HUDEP-2 (cell line): ENCODE measurements around the gene ADIPOR2.

Experiments
- DNase-seq, 76 experiments: peaks; one replicate each; lab custom pipeline; 2025; ENCODE audit not compliant: unreplicated experiment in 76 of 76; lab: John Stamatoyannopoulos, UW

ADIPOR2 gene

DNA sequence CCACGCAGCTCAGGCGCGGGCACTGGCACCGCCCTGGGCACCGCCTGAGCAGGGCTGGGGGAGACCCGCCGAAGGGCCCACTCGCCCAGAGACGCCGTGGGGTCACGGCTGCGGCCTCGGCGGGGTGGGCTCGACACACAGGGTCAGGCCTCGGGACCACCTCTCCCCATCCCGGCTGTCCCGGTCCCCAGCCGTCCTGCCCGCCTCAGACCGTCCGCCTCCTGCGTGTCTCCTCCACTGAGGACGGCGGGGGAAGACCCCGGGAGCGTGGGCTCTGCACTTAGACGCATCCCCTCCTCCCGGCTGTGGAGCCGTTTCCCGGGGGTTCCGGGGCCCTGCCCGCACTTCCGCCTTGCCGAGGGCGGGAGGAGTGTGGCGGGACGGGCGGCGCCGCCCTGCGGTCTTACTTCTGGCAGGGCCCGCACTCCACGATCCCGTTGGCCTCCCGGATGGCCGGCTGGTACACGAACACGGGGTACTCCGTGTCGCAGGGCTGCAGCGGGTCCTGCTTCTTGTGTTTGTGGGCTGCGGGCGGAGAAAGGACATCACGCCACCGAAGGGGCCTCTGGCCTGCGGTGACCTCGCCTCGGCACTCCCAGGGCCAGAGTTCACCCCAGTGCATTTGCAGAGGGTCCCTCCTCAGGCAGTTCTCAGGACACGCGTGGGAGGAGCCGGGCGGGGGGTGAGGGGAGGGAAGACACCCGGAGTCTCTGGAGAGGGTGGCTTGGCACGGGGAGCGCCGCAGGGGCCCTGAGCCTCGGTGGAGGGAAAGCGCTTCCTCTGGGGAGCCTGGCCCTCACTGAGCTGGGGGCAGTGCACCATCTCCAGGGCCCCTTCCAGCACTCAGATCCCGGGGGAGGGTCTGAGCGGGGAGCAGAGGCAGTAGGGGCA is 106.4 kb downstream of the ADIPOR2 start:
- DNase-seq: peak in 57 of 76 experiments; percentile 17 to 70 (median 53)

- DNase-seq: no peak
These were observed 107.2 kb downstream of the ADIPOR2 start for GRCh38 chr12:1797991-1798640.

GRCh38 chr12:1798641-1799020 is 107.8 kb downstream of the ADIPOR2 start:
- no peak for DNase-seq

- no peak for DNase-seq
These were observed 108.4 kb downstream of the ADIPOR2 start for GRCh38 chr12:1799051-1799881.

GRCh38 chr12:1799882-1800400 is 109.1 kb downstream of the ADIPOR2 start:
- no peak for DNase-seq

GRCh38 chr12:1800401-1801302 is 109.8 kb downstream of the ADIPOR2 start:
- DNase-seq: peak in 54 of 76 experiments; percentile 11 to 73 (median 44)

DNA sequence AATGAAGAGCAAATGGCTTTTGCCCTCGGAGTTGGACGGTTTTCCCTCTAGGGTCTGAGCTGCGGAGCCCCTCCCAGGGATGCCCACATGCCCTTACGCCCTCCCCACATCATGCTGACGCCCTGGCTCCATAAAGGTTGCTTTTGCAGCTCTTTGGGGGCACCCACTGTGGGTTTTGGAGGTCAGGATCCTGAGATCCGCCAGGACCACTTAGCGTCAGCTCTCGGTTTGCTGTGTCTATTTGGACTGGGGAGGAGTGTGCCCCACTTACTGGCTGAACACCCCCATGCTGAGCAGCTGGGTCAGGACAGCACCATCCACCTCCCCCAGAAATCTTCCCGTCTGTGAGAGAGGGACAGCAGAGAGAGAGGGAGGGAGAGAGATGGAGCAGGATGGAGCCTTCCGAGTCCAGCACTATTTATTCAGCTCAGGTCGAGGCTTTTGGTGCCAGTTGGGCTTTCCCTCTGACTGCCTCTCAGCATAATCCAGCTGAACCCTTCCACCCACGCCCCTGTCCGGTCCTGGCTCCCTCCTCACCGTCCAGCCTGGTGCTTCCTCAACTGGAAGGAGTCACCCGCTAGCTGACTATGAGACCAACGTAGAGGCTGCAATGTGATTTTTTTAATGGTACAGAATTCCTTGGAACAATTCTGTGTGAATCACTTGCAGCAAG is 110.6 kb downstream of the ADIPOR2 start:
- no peak for DNase-seq

- peak in 1 of 76 experiments; percentile 18 for DNase-seq
These were observed 112.9 kb downstream of the ADIPOR2 start for GRCh38 chr12:1803736-1804135.

GRCh38 chr12:1804545-1805332 is 113.9 kb downstream of the ADIPOR2 start:
- peak in 75 of 76 experiments; percentile 24 to 93 (median 81) for DNase-seq

- no peak for DNase-seq
These were observed 114.7 kb downstream of the ADIPOR2 start for GRCh38 chr12:1805441-1806081.

DNA sequence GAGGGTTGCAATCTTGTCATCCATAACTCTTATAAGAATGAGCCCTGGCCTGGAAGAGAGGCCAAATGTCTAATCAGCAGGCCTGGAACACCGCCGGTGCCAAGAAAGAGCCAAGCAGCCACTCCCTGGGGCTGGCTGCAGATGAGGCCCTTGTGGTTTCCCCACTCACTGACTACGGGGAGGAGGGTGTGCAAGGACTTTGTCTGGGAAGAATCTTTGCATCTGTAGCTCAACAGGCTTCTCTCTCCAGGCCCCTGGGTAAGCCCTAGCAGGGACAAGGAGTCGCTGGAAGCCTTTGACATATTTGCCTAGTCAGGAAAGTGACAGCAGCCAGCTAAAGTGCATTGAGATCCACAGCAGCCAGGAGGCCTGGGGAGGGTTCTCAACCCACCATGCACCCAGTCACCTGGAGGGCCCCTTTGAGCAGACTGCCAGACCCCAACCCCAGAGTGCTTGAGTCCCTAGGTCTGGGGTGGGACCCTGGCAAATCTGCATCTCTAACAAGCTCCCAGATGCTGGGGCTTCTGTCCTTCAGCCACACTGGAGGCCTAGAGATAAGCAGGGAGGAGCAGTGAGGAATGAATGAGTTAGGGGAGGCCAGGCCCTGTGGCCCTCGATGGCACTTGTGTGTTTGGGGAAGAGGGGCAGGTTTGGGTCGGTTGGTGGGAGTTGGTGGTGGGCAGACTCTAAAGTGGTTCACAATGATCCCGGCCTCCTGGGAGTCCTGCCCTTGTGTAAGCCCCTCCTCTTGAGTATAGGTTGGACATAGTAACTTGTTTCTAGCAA is 115.6 kb downstream of the ADIPOR2 start:
- peak in 75 of 76 experiments; percentile 23 to 84 (median 68) for DNase-seq

DNA sequence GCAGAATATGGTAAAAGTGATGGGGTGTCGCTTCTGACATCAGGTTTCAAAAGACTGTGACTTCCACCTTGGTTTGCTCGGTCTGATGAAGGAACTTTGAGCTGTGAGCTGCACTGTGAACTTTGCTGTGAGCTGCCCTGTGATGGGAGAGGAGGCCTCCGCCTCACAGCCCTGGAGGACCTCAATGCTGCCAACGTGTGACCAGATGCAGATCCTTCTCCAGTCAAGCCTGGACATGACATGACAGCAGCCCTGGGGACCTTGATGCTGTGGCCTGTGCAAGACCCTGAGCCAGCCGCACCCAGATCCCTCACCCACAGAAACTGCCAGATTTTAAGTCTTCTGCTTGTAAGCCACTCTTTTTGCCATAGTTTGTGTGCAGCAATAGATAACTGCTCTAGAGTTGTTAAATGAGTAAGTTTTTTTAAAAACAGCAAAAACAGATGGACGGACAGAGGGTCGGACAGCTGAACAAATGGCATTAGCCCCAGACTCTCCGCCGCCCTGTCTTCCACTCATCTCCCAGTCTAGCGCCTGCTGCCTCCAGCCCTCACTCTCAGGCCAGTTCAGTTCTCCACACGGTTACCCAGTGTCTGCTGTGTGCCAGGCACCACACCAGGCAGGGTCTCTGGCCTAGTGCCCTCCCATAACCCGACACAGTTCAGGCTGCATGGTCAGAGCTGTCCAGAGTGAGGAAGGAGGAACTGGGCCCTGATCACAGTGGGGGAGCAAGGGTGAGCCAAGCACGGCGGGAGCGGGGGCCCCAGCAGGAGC is 116.4 kb downstream of the ADIPOR2 start:
- DNase-seq: peak in 3 of 76 experiments; percentile 15 to 43 (median 29)

DNA sequence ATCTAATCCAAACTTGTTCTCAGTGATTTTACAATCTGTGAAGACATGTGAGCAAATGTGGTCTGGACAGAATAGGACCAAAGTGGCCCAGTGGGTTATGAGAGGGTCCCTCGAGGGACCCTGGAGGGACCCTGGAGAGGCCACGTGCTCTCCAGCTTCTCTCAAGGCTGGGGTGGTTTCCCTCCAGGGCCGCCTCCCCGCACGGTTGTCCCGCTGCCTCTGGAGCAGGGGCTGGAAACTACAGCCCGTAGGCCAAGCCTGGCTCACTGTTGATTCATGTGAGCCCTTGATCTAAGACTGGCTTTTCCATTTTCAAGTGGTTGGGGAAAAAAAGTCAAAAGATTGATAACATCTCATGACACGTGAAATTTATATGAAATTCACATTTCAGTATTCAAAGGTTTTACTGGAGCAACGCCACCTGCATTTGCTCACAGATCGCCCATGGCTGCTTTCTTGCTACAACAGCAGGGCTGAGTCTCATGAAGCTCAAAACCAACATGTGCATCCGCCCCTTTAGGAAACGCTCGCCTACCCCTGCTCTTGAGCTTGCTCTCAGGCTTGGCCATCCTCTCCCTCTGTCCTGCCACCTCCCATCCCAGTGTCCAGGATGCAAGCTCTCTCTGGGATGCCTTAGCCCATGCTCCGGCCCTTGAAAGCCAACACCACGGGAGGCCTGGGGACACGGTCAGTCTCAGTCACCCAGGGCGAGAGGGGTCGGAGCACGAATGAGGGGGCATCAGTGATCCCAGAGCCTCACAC is 117.3 kb downstream of the ADIPOR2 start:
- no peak for DNase-seq

- no peak for DNase-seq
These were observed 118.1 kb downstream of the ADIPOR2 start for GRCh38 chr12:1808798-1809480.

DNA sequence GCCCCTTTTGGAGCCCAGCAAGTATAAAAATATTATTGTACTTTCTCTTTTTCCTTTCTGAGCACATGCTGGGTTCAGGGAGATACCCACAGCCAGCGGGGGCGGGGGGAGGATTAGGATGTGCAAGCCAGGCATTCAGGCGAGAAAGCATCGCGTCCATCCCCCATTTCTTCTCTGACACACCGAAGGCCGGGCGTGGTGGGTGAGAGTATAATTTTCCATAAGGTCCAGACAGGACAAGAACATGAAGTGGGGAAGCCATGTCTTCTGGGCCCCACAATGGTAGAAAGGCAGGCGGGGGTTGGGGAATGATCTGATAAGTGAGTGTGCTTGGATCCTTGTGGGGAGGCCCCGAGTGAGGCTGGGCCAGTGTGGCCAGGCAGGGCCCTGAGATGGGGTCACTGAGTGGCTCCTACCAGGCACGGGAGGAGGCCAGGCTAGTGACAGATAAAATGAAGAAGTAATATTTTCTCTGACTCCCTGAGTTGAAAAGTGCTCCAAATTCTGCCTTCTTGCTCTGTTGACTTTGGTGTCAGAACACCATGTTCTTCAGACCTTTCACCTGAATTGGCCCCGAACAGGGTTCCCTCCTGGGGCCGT is 118.8 kb downstream of the ADIPOR2 start:
- DNase-seq: peak in 9 of 76 experiments; percentile 6 to 27 (median 17)
